ENCODE data around the gene POLR2J.

POLR2J gene

DNA sequence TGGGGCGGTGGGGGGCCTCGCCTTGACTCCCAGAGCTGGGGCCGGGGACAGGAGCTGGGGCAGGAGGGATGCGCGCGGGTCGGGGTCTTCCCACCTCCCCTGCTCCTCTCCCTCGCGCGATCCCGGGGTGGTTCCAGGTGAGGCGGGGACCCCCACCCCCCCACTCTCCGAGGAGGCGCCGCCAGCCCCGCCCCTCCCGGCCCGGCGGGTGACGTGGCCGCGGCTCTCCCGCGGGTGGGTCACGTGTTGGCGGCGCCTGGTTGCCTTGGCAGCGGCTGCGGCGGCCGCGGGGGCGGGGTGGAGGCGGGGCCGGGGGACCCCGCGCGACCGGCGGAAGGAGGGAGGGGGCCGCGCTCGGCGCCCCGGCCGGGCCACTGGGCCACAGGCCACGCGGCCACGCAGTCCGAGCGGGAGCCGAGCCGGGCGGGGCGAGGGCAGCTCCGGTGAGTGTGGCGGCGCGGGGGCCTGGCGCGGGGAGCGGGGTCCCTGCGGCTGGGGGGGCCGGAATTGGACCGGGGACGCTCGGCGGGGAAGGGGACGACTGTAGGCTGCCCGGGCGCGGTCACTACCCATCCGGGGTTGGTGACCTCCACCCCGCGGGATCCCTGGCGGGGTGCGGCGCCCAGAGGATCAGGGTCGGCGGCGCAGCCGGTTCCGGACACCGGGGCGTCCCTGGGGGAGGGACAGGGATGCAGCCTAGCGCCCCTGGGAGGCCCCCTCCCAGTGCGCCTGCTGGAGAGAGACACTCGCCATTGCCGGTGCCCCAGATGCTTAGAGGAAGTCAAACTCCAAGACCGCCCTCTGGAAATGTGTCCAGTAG, 45.3 kb downstream of the POLR2J start, which contains the start of gene ORAI2:
Gene ORAI2, plus strand, starts transcription at position 357 of the 820 bp plus-strand sequence. CDS start 5,382 bp downstream, outside the sequence.
- Mint-ChIP-seq H3K27ac (peak within 1 kb of the TSS; percentile 83), H3K36me3 (ENCODE audit: low read depth) (peaks cover 9% of the 10 kb centered on the region), H3K4me3 (peak within 1 kb of the TSS; percentile 90), H3K9me3 (no peaks in the 10 kb centered on the region), H3K27me3 (ENCODE audit: low read depth, poor library complexity) (no peaks in the 10 kb centered on the region), H3K4me1 (peaks cover 49% of the 10 kb centered on the region)
- TF ChIP-seq, protein P1, sequence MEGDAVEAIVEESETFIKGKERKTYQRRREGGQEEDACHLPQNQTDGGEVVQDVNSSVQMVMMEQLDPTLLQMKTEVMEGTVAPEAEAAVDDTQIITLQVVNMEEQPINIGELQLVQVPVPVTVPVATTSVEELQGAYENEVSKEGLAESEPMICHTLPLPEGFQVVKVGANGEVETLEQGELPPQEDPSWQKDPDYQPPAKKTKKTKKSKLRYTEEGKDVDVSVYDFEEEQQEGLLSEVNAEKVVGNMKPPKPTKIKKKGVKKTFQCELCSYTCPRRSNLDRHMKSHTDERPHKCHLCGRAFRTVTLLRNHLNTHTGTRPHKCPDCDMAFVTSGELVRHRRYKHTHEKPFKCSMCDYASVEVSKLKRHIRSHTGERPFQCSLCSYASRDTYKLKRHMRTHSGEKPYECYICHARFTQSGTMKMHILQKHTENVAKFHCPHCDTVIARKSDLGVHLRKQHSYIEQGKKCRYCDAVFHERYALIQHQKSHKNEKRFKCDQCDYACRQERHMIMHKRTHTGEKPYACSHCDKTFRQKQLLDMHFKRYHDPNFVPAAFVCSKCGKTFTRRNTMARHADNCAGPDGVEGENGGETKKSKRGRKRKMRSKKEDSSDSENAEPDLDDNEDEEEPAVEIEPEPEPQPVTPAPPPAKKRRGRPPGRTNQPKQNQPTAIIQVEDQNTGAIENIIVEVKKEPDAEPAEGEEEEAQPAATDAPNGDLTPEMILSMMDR (IDR thresholded peaks at IDR 0.05) = no peak
- DNase-seq = peak; percentile 91

DNA sequence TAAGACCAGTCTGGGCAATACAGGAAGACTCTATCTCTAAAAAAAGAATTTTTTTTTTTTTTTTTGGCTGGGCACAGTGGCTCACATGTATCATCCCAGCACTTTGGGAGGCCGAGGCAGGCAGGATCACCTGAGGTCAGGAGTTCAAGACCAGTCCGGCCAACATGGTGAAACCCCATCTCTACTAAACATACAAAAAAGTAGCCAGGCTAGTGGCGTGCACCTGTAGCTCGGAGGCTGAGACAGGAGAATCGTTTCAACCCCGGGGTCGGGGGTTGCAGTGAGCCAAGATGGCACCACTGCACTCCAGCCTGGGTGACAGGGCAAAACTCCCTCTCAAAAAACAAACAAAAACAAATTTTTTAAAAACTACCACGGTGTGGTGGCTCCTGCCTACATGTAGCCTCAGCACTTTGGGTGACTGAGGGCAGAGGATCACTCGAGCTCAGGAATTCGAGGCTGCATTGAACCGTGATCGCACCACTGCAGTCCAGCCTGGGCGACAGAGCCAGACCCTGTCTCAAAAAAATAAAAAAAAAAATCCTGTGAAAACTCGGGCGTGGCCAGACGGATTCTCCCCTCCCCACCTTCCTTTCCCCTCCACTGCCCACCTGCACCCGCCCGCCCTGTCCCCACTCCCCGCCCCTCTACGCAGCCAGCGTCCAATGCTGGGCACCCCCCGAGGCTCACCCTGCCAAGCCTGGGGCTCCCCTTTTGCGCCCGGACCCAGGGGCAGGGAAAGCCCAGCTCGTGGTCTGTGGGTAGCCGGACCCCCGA, 46.1 kb downstream of the POLR2J start:
- Mint-ChIP-seq H3K9me3 (no peaks in the 10 kb centered on the region), H3K27me3 (ENCODE audit: low read depth, poor library complexity) (no peaks in the 10 kb centered on the region), H3K36me3 (ENCODE audit: low read depth) (peaks cover 16% of the 10 kb centered on the region), H3K27ac (peak overlapping the region; percentile 29), H3K4me3 (peak overlapping the region; percentile 82), H3K4me1 (peaks cover 49% of the 10 kb centered on the region)
- peak; percentile 40 for DNase-seq
- TF ChIP-seq, protein P1 (IDR thresholded peaks at IDR 0.05) = no peak

DNA sequence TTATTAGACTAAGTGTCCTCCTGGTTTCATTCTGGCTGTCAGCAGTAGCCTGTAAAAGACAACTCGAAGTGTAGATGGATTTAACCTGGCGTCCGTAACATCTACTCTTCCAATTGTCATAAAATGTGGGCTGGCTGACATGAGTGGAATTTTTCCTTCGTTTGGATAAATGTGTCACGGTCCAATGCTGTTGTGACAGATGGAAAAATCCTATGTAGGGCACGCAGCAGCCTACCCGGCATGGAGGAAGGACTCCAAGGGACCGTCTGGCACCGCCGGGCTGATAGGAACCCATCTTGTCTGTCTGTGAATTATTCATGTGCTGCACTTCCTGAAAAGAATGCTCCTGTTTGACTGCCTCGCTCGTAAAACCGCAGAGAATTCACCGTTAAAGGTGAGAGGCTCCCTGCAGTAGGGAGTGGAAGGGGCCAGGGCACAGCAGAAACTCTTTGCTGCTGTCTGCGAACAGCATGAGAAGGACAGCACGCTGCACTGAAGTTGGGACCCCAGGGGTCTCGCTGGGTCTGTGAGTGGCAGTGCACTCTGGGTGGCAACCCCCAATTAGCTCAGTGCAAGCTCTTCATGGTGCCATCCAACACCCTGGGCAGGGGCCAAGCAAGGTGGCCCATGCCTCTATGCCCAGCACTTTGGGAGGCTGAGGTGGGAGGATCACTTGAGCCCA, 47.0 kb downstream of the POLR2J start:
- no peaks in the 10 kb centered on the region for H3K9me3 Mint-ChIP-seq
- DNase-seq = no peak
- peaks cover 49% of the 10 kb centered on the region for H3K4me1 Mint-ChIP-seq
- TF ChIP-seq, protein P1 (IDR thresholded peaks at IDR 0.05) = no peak
- H3K36me3 Mint-ChIP-seq (ENCODE audit: low read depth) = peaks cover 23% of the 10 kb centered on the region
- no peaks in the 10 kb centered on the region for H3K27me3 Mint-ChIP-seq (ENCODE audit: low read depth, poor library complexity)
- H3K27ac Mint-ChIP-seq = peak overlapping the region; percentile 93
- peak overlapping the region; percentile 82 for H3K4me3 Mint-ChIP-seq

DNA sequence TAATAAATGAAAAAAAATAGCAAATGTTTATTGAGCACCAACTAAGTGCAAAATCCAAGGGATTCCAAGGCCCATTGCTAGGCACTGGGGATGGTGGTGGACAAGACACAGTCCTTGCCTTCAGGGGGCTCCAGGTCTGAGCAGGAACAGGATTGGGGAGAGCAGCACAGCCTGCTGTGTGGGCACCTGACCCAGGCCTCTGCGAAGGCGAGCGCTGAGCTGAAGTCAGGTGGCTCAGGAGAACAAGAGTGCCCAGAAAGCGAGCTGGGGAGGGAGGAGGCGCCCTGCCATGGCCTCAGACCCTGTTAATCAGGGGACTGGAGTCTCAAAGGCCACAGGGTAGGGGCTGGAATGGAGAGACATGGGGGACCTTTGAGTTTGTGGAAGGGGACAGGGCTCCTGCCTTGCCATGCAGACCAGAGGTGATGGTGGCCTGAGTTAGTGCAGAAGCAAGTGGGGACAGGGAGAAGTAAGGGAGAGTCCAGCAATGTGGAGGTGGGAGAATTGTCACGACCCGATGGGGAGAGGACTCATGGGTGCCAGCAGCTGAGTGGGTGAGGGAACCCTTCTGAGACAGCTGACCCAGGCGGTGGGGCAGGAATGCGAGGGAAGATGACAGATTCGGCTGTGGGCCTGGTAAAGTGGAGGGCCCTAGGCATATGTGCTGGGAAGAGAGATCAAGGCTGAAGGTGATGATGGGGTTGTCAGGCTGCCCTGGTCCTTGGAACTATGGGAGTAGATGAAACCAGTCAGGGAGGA, 49.4 kb downstream of the POLR2J start:
- H3K9me3 Mint-ChIP-seq = no peaks in the 10 kb centered on the region
- H3K27me3 Mint-ChIP-seq (ENCODE audit: low read depth, poor library complexity) = no peaks in the 10 kb centered on the region
- no peak for DNase-seq
- peaks cover 38% of the 10 kb centered on the region for H3K36me3 Mint-ChIP-seq (ENCODE audit: low read depth)
- H3K4me3 Mint-ChIP-seq = no peak overlapping the region
- H3K4me1 Mint-ChIP-seq = peaks cover 51% of the 10 kb centered on the region
- TF ChIP-seq, protein P1 (IDR thresholded peaks at IDR 0.05) = no peak
- peak overlapping the region; percentile 48 for H3K27ac Mint-ChIP-seq

DNA sequence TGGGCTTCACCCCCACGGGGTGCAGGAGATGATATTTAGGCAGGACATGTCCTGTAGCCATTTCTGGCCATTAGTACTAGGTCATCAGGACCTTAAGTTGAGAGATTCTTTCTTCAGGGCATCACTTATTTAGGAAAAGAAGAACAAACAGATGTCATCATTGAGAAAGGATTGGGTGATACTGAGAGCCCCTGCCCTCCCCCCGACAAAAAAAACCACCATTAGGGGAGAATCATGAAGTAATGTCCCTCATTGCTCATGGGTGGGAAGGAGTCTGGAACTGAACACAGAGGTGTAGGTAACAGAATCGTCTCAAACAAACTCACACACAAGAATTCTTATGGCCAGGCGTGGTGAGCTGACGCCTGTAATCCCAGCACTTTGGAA, 51.7 kb downstream of the POLR2J start:
- TF ChIP-seq, protein P1 (IDR thresholded peaks at IDR 0.05) = no peak
- no peak overlapping the region for H3K4me3 Mint-ChIP-seq
- no peaks in the 10 kb centered on the region for H3K9me3 Mint-ChIP-seq
- no peaks in the 10 kb centered on the region for H3K27me3 Mint-ChIP-seq (ENCODE audit: low read depth, poor library complexity)
- H3K36me3 Mint-ChIP-seq (ENCODE audit: low read depth) = peaks cover 43% of the 10 kb centered on the region
- no peak overlapping the region for H3K27ac Mint-ChIP-seq
- H3K4me1 Mint-ChIP-seq = peaks cover 51% of the 10 kb centered on the region
- no peak for DNase-seq

All from nephron progenitor cell (in vitro differentiated cells).